Stimulated activated CD4-positive, alpha-beta T cell treated with anti-CD3 and anti-CD28 coated beads, Interleukin-4, amount 100 ng/mL, for 1 hour (primary cell): Measurements from ENCODE around the gene ATP5F1C.
"Not testable (repeated sequence)": the region's sequence is repeated elsewhere in the genome, so short reads cannot be mapped to it uniquely, and the experiment has no call there.

Source experiments
- DNase-seq: peaks from one replicate; pipeline ENCODE4 v3.0.0-alpha.2; 2020

ATP5F1C gene

GRCh38 chr10:7787857-7788638, at the start of gene ATP5F1C, which contains the start of gene KIN:
TSS of gene ATP5F1C (plus strand) at chr10:7788177. CDS start at chr10:7788208, 31 bp downstream.
TSS of gene KIN (minus strand) at chr10:7787993. CDS start at chr10:7787933, 60 bp downstream.
- peak; percentile 97 for DNase-seq

DNA sequence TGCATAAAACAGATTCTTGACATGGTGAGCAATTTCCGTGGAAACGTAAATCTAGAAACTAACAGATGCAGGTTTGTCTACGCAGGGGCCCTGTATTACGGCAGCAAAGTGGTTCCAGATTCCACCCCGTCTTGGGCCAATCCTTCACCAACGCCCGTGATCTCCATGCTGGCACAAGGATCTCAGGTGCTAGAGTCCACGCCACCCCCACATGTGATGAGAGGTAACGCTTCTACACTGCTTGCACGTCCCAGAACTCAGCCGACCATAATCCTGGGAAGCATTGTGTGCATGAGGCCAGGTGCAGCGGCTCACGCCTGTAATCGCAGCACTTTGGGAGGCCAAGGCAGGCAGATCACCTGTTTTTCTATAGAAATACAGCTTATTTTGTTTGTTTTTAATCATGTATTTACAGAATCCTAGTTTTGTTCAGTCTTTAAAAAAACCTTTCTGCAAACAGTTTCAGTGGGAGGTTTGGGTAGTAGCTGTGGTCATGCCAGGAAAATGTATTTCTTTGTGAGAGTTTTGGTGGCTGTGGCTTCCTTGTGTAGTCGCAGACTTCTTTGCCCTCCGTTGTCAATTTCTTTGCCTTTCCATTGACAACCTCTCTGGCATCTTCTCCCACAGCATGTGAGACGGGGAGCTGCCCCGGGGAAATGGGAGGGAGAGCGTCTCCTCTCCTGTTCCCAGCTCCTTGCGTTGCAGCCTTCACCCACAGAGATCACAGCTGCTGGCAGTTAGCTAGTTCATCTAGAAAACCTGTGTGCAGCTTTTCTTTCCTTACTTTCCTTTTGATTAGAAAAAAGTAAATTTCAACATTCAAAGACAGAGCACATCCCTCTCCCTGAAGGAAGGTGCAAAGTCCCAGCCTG, 49.2 kb upstream of the ATP5F1C start:
- DNase-seq: no peak

- no peak for DNase-seq
Observed at GRCh38 chr10:7744307-7744706, 43.7 kb upstream of the ATP5F1C start.

- not testable (repeated sequence) for DNase-seq
Observed at GRCh38 chr10:7748637-7749036, 39.3 kb upstream of the ATP5F1C start.

- no peak for DNase-seq
Observed at GRCh38 chr10:7750222-7750621, 37.8 kb upstream of the ATP5F1C start.

DNA sequence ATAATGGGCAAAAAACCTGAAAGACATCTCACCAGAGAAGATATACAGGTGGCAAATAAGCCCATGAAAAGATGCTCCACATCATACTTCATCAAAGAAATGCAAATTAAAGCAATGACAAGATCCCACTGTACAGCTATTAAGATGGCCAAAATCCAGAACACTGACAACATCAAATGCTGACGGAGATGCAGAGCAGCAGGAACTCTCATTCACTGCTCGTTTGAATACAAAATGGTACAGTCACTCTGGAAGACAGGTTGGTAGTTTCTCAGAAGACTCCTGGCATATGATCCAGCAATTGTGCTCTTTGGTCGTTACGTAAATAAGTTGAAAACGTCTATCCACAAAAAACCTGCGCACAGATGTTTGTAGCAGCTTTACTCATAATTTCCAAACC, 35.7 kb upstream of the ATP5F1C start:
- DNase-seq: no peak

- no peak for DNase-seq
Observed at GRCh38 chr10:7755103-7755502, 32.9 kb upstream of the ATP5F1C start.

GRCh38 chr10:7756360-7756992, 31.5 kb upstream of the ATP5F1C start:
- peak; percentile 7 for DNase-seq

GRCh38 chr10:7763929-7764328, 24.0 kb upstream of the ATP5F1C start:
- no peak for DNase-seq

DNA sequence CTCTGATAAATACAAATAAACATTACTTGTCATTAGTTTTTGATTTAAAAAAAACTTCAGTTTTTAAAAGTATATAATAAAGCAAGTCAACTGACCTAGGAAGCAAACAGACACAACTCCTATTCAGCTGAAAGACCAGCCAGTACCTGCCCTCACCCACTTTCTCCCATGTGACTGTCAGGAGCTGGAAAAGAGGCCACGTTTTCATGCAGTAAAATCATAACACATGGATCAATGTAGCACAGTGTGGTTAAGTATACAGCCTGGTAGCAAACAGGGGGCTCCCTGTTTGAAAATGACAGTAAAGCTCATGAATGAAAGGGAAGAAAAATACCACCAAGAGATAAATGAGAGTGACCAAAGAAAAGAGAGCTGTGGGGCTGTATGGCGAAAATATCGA, 21.7 kb upstream of the ATP5F1C start:
- DNase-seq: no peak

GRCh38 chr10:7767209-7767608, 20.8 kb upstream of the ATP5F1C start:
- no peak for DNase-seq

GRCh38 chr10:7768417-7768816, 19.6 kb upstream of the ATP5F1C start:
- DNase-seq: no peak

GRCh38 chr10:7773845-7774801, 13.9 kb upstream of the ATP5F1C start:
- DNase-seq: no peak

DNA sequence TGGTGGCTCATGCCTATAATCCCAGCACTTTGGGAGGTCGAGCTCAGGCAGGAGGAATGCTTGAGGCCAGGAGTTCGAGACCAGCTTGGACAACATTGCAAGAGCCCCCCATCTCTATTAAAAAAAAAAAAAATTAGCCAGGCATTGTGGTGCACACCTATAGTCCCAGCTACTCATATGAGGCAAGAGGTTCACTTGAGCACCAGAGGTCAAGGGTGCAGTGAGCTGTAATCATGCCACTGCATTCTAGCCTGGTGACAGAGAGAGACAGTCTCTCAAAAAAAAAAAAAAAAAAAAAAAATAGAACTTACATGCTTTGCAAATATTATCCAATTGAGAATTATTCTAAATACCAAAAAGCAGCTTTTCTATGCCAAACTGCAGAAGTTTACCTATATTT, 11.2 kb upstream of the ATP5F1C start:
- no peak for DNase-seq

- DNase-seq: not testable (repeated sequence)
Observed at GRCh38 chr10:7782194-7782593, 5.8 kb upstream of the ATP5F1C start.

DNA sequence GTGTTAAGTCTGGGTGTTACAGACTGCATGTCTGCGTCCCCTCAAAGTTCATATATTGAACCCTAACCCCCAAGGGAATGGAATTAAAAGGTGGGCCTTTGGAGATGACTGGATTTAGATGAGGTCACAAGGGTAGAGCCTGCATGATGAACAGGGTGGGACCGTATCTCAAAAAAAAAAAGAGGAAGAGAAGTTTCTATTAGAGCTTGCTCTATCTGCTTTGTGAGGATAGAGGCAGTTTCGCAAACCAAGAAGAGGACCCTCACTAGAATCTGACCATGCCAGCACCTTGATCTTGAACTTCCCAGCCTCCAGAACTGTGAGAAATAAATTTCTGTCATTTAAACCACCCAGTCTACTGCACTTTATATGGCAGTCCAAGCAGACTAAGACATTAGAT, 1.5 kb upstream of the ATP5F1C start:
- no peak for DNase-seq

- DNase-seq: no peak
Observed at GRCh38 chr10:7787150-7787856, 674 bp upstream of the ATP5F1C start.

DNA sequence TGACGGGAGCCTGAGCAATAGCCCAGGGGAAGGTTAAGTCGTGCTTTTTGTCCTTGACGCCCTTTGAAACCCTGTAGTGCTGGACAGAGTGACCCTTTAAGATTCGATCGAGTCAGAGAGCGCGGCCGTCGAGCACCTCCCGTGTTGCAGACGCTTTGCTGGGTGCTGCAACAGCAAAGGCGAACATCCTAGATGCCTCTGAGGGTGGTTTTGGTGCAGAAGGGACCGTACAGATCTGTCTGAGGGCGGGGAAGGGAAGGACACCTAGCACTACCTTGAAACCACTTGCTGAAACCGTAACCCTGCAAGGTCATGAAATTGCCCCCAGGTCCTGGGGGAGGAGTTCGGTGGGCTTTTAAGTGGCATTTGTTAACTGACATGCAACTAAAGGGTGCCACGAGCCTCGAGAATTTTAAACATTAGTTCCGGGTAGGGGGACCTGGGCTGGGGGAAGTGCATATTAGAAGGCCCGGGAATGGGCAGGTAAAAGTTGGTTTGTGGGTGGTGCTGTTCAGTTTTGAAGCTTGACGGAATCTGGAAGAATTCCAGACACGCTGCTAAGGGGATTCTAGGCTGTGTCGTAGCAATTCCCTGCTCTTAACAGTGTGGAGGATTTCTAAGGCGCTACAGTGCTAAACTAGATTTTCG, 786 bp downstream of the ATP5F1C start:
- no peak for DNase-seq

GRCh38 chr10:7789390-7789789, 1.4 kb downstream of the ATP5F1C start:
- DNase-seq: no peak

DNA sequence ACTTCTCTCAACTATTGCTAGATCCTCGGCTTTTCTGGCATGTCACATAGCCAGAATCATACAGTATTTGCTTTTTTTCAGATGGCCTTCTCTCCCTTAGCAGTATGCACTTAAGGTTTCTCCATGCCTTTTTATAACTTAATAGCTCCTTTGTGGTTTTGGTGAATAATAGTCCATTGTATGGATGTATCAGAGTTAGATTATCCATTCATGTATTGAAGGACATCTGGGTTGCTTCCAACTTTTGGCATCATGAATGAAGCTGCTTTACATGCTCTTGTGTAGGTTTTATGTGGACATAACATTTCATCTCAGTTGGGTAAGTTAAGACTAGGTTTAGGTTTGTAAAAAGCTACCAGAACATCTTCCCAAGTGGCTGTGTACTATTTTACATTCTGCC, 4.6 kb downstream of the ATP5F1C start:
- DNase-seq: no peak
